ENCODE results near the gene STARD6. TPM values are rescaled to one million over a fixed set of nuclear protein-coding genes. Genes with fewer than 3 reads are reported as not detected.

Gene STARD6
- total RNA-seq, 4 donors from 2014 or later, result not detected

GRCh38 chr18:54330768-54331548 lies 26.7 kb downstream of the STARD6 start:
- intact Hi-C loops (cut with DNase I; ENCODE audit: low total_unique reads), result no loop called here
- no peak overlapping the region for H3K4me3 ChIP-seq (ENCODE audit: low read depth, poor library complexity, severe bottlenecking)
- no peak for DNase-seq (ENCODE audit: low spot score in 2 of 2)
- WGBS, 2 donors, result 65 to 72% methylated on average over 6 of the region's 6 CpGs
- TF ChIP-seq POLR2A (IDR thresholded peaks at IDR 0.05), result no peak
- TF ChIP-seq, protein P1, sequence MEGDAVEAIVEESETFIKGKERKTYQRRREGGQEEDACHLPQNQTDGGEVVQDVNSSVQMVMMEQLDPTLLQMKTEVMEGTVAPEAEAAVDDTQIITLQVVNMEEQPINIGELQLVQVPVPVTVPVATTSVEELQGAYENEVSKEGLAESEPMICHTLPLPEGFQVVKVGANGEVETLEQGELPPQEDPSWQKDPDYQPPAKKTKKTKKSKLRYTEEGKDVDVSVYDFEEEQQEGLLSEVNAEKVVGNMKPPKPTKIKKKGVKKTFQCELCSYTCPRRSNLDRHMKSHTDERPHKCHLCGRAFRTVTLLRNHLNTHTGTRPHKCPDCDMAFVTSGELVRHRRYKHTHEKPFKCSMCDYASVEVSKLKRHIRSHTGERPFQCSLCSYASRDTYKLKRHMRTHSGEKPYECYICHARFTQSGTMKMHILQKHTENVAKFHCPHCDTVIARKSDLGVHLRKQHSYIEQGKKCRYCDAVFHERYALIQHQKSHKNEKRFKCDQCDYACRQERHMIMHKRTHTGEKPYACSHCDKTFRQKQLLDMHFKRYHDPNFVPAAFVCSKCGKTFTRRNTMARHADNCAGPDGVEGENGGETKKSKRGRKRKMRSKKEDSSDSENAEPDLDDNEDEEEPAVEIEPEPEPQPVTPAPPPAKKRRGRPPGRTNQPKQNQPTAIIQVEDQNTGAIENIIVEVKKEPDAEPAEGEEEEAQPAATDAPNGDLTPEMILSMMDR (IDR thresholded peaks at IDR 0.05), result no peak

GRCh38 chr18:54329787-54330186 lies 27.9 kb downstream of the STARD6 start:
- TF ChIP-seq, protein P1 (IDR thresholded peaks at IDR 0.05), result no peak
- TF ChIP-seq POLR2A (IDR thresholded peaks at IDR 0.05), result no peak
- H3K4me3 ChIP-seq (ENCODE audit: low read depth, poor library complexity, severe bottlenecking), result no peak overlapping the region
- no peak for DNase-seq (ENCODE audit: low spot score in 2 of 2)
- intact Hi-C loops (cut with DNase I; ENCODE audit: low total_unique reads), result no loop called here

DNA sequence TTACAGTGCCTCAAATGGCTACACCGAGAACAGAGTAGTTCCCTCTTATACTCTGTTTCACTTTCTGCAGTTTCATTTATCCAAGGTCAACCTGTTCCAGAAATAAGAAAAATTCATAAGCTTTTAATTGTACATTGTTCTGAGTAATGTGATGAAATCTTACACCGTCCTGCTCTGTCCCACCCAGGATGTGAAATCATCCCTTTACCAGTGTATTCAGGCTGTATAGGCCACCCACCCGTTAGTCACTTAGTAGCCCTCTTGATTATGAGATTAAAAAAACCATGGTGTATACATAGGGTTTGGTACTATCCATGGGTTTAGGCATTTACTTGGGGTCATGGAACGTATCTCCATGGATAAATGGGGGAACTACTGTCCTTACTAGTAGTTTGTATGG lies 29.8 kb downstream of the STARD6 start:
- intact Hi-C loops (cut with DNase I; ENCODE audit: low total_unique reads), result no loop called here
- no peak overlapping the region for H3K4me3 ChIP-seq (ENCODE audit: low read depth, poor library complexity, severe bottlenecking)
- 84 to 87% methylated on average over 4 of the region's 4 CpGs for whole genome bisulfite sequencing, 2 donors
- no peak for DNase-seq (ENCODE audit: low spot score in 2 of 2)
- TF ChIP-seq POLR2A (IDR thresholded peaks at IDR 0.05), result no peak
- TF ChIP-seq, protein P1 (IDR thresholded peaks at IDR 0.05), result no peak

DNA sequence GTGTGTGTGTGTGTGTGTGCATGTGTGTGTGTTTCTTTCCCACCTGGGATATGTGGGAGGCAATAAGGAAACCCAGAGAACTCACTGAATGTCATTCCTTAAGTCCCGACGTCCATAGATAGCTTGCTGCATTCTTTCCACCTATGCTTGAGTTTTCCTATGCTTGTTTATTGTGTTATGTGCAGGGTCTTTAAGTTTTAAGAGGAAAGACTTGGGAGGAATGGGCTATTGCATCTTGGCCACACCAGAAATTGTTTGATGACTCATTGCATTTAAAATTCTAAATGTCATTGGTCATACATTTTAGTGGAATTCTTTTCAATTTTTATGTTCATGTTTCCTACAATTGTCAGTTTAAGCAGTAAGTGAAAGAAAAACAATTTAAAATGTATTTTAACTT lies 33.7 kb downstream of the STARD6 start:
- DNase-seq (ENCODE audit: low spot score in 2 of 2), result no peak
- TF ChIP-seq, protein P1 (IDR thresholded peaks at IDR 0.05), result no peak
- WGBS, 2 donors, result 76 to 79% methylated on average over 2 of the region's 2 CpGs
- no peak overlapping the region for H3K4me3 ChIP-seq (ENCODE audit: low read depth, poor library complexity, severe bottlenecking)
- intact Hi-C loops (cut with DNase I; ENCODE audit: low total_unique reads), result no loop called here

DNA sequence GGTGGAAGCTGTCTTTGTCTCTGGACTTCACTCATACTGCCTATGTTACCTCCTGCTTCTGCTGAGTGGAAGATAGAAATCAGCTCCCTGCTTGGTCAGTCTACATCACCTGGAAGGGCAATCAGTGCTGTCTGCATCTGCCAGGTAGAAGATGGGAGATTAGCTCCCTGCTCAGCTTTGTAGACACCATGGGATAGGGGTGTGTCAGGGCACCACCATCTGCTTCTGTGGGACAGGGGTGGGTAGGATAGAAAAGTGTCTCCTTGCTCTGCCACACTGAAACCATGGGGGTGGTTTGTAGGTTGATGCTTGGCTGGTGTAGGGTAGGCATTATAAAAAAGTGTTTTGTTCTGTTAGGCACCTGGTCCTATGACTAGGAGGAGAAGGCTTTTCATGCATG lies 34.1 kb downstream of the STARD6 start:
- intact Hi-C loops (cut with DNase I; ENCODE audit: low total_unique reads), result no loop called here
- no peak for TF ChIP-seq POLR2A (IDR thresholded peaks at IDR 0.05)
- TF ChIP-seq, protein P1 (IDR thresholded peaks at IDR 0.05), result no peak
- H3K4me3 ChIP-seq (ENCODE audit: low read depth, poor library complexity, severe bottlenecking), result no peak overlapping the region
- no peak for DNase-seq (ENCODE audit: low spot score in 2 of 2)

Data from lower leg skin (tissue), 4 donors.